Body of pancreas (tissue), 4 donors: ENCODE data around the gene PTPRN2.

Experiments
- CTCF ChIP-seq, 7 experiments: fragments of 450-650 bp in 4 of 7; fragments of 200-600 bp in 3 of 7; sonication (generic) in 3 of 7; IDR thresholded peaks; one replicate each; pipeline ENCODE4 v1.5.1; 2016 to 2019; ENCODE audit warnings: antibody characterized with exemption in 7 of 7
- POLR2A ChIP-seq, 3 donors: fragments of 450-650 bp; IDR thresholded peaks; one replicate each; pipeline ENCODE4 v1.6.1; 2016; ENCODE audit warnings: antibody characterized with exemption in 3 of 3, mild to moderate bottlenecking in 2 of 3

GRCh38 chr7:158240801-158241200 lies 346.8 kb downstream of the PTPRN2 start:
- TF ChIP-seq CTCF (IDR thresholded peaks at IDR 0.05) = no peak
- TF ChIP-seq POLR2A (IDR thresholded peaks at IDR 0.05) = no peak
